IPS-18c (cell line): Measurements from ENCODE around the gene OR51V1.
"Not testable (repeated sequence)": the region's sequence is repeated elsewhere in the genome, so short reads cannot be mapped to it uniquely, and the experiment has no call there.

Source experiments
- H3K4me3 ChIP-seq: 2 replicates; pipeline ENCODE4 v1.7.0; 2013; ENCODE audit warnings: low read depth, mild to moderate bottlenecking, low read length, moderate library complexity; ENCODE audit not compliant: insufficient read depth
- H3K9me3 ChIP-seq: one replicate; pipeline ENCODE4 v1.6.1; 2013; ENCODE audit warnings: mild to moderate bottlenecking, low read length, moderate library complexity; ENCODE audit not compliant: control insufficient read depth, insufficient read depth

OR51V1 gene

GRCh38 chr11:5198285-5198684, 2.2 kb downstream of the OR51V1 start:
- Histone ChIP-seq H3K4me3 (no peak overlapping the region), H3K9me3 (peaks cover 2% of the 10 kb centered on the region)

- Histone ChIP-seq H3K9me3 (peaks cover 2% of the 10 kb centered on the region), H3K4me3 (no peak overlapping the region)
Measured at GRCh38 chr11:5197536-5197935, 2.9 kb downstream of the OR51V1 start.

- no peak overlapping the region for H3K4me3 ChIP-seq
Measured at GRCh38 chr11:5196731-5197130, 3.8 kb downstream of the OR51V1 start.

GRCh38 chr11:5196067-5196466, 4.4 kb downstream of the OR51V1 start:
- Histone ChIP-seq H3K9me3 (peaks cover 2% of the 10 kb centered on the region), H3K4me3 (no peak overlapping the region)

More at GRCh38 chr11:5196731-5197130, 3.8 kb downstream of the OR51V1 start:
- peaks cover 2% of the 10 kb centered on the region for H3K9me3 ChIP-seq

- Histone ChIP-seq H3K9me3 (peaks cover 2% of the 10 kb centered on the region), H3K4me3 (no peak overlapping the region)
Measured at GRCh38 chr11:5192738-5193137, 7.7 kb downstream of the OR51V1 start.

- Histone ChIP-seq H3K9me3 (no peaks in the 10 kb centered on the region), H3K4me3 (no peak overlapping the region)
Measured at GRCh38 chr11:5188201-5188600, 12.3 kb downstream of the OR51V1 start.

GRCh38 chr11:5178046-5178837, 22.2 kb downstream of the OR51V1 start:
- H3K9me3 ChIP-seq = no peaks in the 10 kb centered on the region
- no peak overlapping the region for H3K4me3 ChIP-seq

GRCh38 chr11:5174934-5175333, 25.5 kb downstream of the OR51V1 start:
- no peak overlapping the region for H3K4me3 ChIP-seq
- H3K9me3 ChIP-seq = no peaks in the 10 kb centered on the region

- H3K9me3 ChIP-seq = no peaks in the 10 kb centered on the region
- no peak overlapping the region for H3K4me3 ChIP-seq
Measured at GRCh38 chr11:5171856-5172255, 28.6 kb downstream of the OR51V1 start.

- H3K4me3 ChIP-seq, H3K9me3 ChIP-seq: not testable (repeated sequence)
Measured at GRCh38 chr11:5165898-5166297, 34.6 kb downstream of the OR51V1 start.

GRCh38 chr11:5164807-5165206, 35.7 kb downstream of the OR51V1 start:
- not testable (repeated sequence) for H3K9me3 ChIP-seq, H3K4me3 ChIP-seq

- H3K4me3 ChIP-seq, H3K9me3 ChIP-seq: not testable (repeated sequence)
Measured at GRCh38 chr11:5161045-5161444, 39.4 kb downstream of the OR51V1 start.

GRCh38 chr11:5160217-5160616, 40.3 kb downstream of the OR51V1 start:
- H3K4me3 ChIP-seq, H3K9me3 ChIP-seq: not testable (repeated sequence)

- Histone ChIP-seq H3K9me3 (no peaks in the 10 kb centered on the region), H3K4me3 (no peak overlapping the region)
Measured at GRCh38 chr11:5159806-5160205, 40.7 kb downstream of the OR51V1 start.

GRCh38 chr11:5154657-5155056, 45.8 kb downstream of the OR51V1 start, which contains the start of gene OR52A1:
Gene OR52A1 (minus strand): TSS chr11:5154757. CDS start chr11:5152369, 2,388 bp downstream.
- Histone ChIP-seq H3K9me3 (no peaks in the 10 kb centered on the region), H3K4me3 (no peak within 1 kb of the TSS)

GRCh38 chr11:5153574-5154431, 46.7 kb downstream of the OR51V1 start:
- no peak overlapping the region for H3K4me3 ChIP-seq
- no peaks in the 10 kb centered on the region for H3K9me3 ChIP-seq

- no peak overlapping the region for H3K4me3 ChIP-seq
- H3K9me3 ChIP-seq = no peaks in the 10 kb centered on the region
Measured at GRCh38 chr11:5151713-5152153, 48.7 kb downstream of the OR51V1 start.
